Globus pallidus (tissue), 1 donor: Measurements from ENCODE around the gene CNOT11.
"Not testable (repeated sequence)": the region's sequence is repeated elsewhere in the genome, so short reads cannot be mapped to it uniquely, and the experiment has no call there.

Experiments used
- DNase-seq: peaks from one replicate; pipeline ENCODE4 v3.0.0-alpha.2; 2015; ENCODE audit warnings: low spot score

Gene CNOT11

DNA sequence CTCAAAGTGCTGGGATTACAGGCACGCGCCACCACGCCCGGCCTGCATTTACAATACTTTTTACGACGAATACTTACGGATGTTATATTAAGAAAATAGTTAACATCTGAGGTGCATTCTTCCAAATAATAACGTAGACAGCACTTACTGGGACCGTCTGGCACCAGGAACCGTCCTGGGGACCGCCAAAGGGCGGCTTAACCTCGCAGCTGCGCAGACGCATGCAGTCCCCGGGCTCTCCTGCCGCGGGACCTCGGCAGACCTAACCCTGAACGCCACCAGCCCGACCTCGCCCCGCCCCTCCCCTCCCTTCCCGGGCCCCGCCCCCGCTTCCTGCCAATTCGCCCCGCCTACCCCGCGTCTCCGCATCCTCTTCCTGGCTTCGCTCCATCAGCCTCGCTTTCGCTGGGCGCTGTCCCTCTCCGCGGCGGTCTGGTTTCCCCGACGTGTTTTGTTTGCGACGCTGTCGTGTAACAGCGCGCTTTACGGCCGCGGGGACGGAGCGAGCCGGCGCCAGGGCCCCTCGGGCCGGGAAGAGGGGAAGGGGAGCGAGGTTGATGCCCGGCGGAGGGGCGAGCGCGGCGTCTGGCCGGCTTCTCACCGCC, at the start of gene CNOT11:
Gene CNOT11 (plus strand): TSS at position 479 of the 605 bp plus-strand sequence. CDS start 79 bp downstream, at position 558.
- DNase-seq: peak; percentile 96

DNA sequence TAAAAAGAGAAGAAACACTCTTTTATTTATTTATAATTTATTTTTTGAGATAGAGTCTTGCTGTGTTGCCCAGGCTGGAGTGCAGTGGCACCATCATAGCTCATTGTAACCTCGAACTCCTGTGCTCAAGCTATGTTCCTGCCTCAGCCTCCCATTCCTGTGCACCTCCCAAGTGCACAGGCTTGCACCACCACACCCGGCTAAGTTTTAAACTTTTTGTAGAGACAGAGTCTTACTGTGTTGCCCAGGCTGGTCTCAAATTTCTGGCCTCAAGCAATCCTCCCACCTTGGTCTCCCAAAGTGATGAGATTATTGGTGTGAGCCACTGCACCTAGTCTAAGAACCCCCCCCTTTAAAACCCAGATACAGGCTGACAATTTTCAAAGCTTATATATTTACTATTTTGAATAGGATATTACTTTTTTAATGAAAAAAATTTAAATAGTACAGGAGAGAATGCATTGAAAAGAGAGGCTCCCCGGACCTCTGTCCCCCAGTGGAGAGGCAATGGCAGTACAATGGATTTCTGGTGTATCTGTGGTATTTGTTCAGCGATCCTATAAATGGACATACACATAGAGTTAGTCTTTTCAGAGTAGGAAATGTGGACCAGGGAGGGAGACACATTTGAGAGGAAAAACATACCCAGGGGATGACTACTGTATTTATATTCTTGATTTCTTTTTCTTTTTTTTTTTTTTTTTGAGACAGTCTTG, 48.1 kb upstream of the CNOT11 start:
- no peak for DNase-seq

DNA sequence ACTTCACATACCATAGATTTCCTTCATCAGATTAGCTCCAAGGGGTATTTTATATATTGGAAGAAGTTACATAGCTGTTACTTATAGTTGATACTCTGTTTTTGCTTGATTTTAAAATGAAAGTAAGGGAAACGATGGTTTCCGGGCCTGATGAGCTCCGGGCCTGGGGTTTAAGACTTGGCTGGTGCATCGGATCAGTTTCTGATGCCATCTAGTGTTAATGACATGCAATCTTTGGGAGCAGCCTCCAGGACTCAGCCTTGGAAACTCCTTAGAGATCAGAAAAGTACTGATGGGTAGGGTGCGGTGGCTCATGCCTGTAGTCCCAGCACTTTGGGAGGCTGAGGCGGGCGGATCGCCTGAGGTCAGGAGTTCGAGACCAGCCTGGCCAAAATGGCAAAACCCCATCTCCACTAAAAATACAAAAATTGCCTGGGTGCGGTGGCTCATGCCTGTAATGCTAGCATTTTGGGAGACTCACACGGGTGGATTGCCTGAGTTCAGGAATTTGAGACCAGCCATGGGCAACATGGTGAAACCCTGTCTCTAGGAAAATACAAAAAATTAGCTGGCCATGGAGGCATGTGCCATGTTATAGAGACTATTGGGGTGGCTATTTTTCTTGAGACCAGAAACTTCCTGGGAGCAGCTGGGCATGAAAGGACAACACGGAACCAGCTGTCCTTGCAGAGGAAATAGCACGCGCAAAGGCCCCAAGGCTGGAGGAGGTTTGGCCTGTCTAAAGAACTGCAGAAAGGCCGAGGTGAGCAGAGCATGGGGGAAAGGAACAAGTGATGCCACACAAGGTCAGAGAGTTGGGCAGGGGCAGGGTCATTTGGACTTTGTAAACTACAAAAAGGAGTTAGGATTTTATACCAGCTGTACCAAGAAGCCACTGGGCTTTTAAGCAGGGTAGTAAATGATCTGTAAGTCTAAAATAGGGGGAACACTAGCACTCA, 46.9 kb upstream of the CNOT11 start:
- DNase-seq: peak; percentile 58

DNA sequence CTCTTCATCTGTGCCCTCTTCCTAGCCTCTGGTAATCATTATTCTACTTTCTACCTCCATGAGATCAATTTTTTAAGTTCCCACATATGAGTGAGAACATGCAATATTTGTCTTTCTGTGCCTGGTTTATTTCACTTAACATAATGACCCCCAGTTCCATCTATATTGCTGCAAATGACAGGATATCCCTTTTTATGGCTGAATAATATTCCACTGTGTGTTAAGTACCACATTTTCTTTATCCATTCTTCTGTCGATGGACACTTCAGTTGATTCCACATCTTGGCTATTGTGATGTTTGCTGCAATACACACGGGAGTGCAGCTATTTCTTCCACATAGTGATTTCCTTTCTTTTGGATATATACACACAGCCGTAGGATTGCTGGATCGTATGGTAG, 43.9 kb upstream of the CNOT11 start:
- DNase-seq: no peak

GRCh38 chr2:101219246-101219645, 33.4 kb upstream of the CNOT11 start:
- DNase-seq: no peak

DNA sequence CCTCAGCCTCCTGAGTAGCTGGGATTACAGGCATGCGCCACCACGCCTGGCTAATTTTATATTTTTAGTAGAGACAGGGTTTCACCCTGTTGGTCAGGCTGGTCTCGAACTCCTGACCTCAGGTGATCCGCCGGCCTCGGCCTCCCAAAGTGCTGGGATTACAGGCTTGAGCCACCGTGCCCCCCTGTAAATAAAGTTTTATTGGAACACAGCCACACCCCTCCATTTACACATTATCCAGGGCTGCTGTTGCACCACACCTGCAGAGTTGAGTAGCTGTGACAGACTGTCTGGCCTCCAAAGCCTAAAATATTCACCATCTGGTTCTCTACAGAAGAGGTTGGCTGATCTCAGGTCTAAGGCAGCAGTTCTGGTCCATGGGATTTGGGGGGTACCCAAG, 32.6 kb upstream of the CNOT11 start:
- not testable (repeated sequence) for DNase-seq

GRCh38 chr2:101223814-101224231, 28.9 kb upstream of the CNOT11 start:
- no peak for DNase-seq

GRCh38 chr2:101230541-101231001, 22.1 kb upstream of the CNOT11 start:
- no peak for DNase-seq

- DNase-seq: no peak
These were observed 21.4 kb upstream of the CNOT11 start for GRCh38 chr2:101231240-101231639.

- DNase-seq: no peak
These were observed 20.6 kb upstream of the CNOT11 start for GRCh38 chr2:101231937-101232730.

- no peak for DNase-seq
These were observed 19.9 kb upstream of the CNOT11 start for GRCh38 chr2:101232770-101233169.

DNA sequence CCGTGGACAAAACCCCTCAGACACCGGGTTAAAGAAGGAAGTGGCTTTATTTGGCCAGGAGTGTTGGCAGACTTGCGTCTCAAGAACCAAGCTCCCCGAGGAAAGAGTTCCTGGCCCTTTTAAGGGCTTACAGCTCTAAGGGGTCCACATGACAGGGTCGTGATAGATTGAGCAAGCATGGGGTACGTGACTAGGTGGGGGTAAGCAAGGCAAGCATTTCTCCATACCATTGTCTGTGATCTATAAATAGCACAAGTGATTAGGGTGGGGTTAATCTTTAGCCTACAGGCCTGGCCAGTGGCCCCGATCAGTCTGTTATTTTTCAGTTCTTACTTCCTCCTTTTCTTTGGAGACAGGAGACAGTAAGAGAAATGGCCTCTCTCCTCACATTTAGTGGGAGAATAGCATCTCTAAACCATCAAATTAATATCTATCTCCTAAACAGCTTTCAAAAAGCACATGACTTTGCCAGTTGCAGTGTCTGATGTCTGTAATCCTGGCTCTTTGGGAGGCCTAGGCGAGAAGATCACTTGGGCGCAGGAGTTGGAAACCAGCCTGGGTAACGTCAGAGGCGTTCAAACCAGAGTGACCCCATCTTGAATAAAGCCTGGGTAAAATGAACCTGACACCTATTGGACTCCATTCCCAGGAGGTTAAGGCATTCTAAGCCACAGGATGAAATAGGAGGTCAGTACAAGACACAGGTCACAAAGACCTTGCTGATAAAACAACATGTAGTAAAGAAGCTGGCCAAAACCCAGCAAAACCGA, 18.3 kb upstream of the CNOT11 start:
- no peak for DNase-seq

GRCh38 chr2:101235956-101236355, 16.7 kb upstream of the CNOT11 start:
- not testable (repeated sequence) for DNase-seq

DNA sequence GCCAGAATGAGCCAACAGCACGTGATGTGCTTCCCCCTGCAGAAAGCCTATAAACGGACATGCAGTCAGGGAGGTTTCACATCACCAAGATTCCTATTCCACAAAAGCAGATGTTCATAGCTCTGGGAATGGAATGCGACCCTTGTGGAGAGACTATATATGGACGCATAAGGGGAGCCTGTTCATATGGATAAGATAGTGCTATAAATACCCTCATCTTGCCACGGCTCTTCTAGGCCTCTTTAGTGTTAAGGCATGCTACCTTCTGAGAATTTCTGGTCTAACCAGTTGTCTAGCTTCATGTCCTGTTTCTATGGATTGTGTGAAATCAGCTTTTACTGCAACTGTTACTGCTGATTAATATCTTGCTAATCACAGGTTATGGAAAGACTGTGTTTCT, 14.7 kb upstream of the CNOT11 start:
- not testable (repeated sequence) for DNase-seq

DNA sequence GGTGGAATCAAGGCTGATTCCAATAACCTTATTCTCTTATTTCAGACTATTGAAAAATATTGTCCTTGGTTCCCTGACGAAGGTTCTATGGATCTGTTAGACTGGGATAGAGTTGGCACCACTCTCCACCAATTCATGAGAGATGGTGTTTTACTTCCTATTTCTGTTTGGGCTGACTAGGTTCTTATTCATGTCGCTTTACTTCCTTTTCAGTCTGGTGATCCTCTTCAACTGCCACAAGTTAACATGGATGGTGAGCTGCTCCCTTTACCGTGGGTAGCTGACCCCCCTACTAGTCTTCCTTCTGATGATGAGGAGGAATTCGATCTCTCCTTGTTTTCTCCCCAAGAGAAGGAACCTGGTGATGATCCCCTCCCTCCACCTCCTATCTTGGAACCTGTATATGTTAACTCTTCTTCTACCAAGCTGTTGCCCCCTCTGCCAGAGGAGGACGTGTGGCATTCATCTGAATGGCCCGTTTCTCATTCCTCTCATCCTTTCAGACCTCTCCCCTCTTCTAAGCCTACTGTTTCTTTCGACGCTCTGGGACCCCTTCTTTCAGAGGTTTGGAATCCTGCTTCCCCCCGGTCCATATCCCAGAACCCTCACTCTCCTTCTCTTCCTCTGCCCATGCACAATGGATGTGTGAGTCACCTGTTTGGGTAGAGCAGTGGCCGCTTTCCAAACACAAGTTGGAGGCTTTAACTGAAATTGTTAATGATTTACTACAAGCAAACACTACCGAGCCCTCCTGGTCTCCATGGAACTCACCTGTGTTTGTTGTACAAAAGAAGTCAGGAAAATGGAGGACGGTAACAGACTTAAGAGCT, 13.5 kb upstream of the CNOT11 start:
- DNase-seq: no peak

DNA sequence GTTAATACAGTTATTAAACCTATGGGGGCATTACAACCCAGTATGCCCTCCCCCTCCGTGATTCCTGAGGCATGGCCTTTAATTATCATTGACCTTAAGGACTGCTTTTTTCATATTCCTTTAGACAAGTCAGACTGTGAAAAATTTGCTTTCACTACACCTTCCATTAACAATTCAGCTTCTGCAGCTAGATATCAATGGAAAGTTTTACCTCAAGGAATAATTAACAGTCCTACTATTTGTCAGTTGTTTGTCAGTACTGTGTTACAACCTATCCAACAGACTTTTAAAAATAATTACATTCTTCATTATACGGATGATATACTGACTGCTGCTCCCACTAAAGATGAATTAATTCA, 12.9 kb upstream of the CNOT11 start:
- DNase-seq: not testable (repeated sequence)

- not testable (repeated sequence) for DNase-seq
These were observed 12.0 kb upstream of the CNOT11 start for GRCh38 chr2:101240694-101241093.

- DNase-seq: no peak
These were observed 11.5 kb upstream of the CNOT11 start for GRCh38 chr2:101241158-101241557.

GRCh38 chr2:101244373-101244772, 8.3 kb upstream of the CNOT11 start:
- DNase-seq: not testable (repeated sequence)

DNA sequence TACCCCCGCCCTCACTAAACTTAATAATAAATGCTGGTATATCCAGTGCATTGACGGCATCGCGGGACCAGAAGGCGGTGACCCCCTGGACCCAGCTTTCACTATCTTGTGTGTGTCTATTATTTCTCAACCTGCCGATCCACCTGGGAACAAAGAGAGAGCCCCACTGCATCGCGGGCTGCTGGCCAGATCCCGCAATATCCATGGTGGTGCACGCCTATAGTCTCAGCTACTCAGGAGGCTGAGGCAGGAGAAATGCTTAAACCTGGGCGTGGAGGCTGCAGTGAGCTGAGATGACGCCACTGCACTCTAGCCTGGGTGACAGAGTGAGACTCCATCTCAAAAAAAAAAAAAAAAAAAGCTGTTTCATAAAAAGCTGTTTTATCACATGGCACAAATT, 7.8 kb upstream of the CNOT11 start:
- not testable (repeated sequence) for DNase-seq
